ENCODE data around the gene MOCOS.

MOCOS gene

GRCh38 chr18:36179562-36180355, 7.5 kb upstream of the MOCOS start:
- peak; percentile 63 for DNase-seq

DNA sequence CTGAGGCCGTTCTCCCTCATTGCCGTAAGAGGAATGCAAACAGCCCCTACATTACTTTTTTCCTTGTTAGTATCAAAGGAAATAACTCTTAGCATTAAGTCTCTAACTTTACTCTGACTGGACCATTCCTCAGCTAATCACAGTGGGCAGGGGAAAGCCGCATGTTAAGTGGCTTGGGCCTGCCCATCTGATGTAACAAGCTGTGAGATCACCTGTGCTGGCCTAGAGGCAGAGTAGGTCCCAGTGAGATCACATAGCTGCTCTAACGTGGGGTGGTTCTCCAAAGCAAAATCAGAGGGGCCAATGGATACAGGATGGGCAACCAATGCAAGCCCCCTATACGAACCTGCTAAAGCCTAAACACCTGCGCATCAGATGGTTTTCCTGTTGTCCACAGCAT, 5.9 kb upstream of the MOCOS start:
- no peak for DNase-seq

- DNase-seq, result no peak
Measured at GRCh38 chr18:36181898-36182506, 5.3 kb upstream of the MOCOS start.

- no peak for DNase-seq
Measured at GRCh38 chr18:36183033-36183432, 4.3 kb upstream of the MOCOS start.

- DNase-seq, result no peak
Measured at GRCh38 chr18:36183987-36184386, 3.3 kb upstream of the MOCOS start.

- no peak for DNase-seq
Measured at GRCh38 chr18:36185157-36185556, 2.1 kb upstream of the MOCOS start.

GRCh38 chr18:36185901-36186460, 1.3 kb upstream of the MOCOS start:
- no peak for DNase-seq

- DNase-seq, result peak; percentile 45
Measured at GRCh38 chr18:36186461-36187192, 670 bp upstream of the MOCOS start.

- no peak for DNase-seq
Measured at GRCh38 chr18:36187826-36188721, 777 bp downstream of the MOCOS start.

DNA sequence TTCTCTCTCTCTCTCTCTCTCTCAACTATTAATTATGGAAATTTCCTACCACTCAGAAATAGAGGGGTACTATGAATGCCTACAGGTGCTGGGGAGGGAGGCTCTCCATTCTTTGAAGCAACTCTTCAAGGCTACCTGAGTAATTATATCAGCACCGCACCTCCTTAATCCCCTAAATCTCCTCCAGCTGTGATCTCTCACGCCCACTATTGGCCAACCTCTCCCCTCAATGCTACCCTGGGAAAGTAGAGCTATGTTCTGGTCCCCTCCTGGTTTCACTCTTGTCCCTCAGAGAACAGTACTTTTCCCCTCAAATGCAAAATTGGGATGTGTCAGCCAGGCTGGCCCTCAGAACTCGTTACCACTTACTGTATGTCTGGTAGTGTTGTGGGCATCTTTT, 1.6 kb downstream of the MOCOS start:
- no peak for DNase-seq

DNA sequence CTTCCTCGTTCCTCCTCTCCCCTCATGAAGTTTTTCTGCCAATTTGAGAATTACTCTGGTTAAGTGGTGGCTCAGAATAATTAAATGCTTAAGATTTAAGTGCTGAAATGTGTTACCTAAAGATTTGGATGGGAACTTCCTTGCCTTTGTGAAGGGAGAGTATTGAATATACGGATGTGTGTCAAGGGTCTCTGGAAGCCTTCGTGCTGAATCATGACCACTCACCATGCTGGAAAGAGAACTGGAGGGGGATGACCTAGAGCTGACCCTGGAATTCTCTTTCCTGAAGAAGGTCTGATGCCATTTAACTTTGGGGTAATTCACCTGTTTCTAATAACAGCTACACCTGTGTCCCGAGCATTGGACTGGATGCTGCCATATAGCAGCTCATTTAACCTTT, 2.2 kb downstream of the MOCOS start:
- DNase-seq, result no peak

DNA sequence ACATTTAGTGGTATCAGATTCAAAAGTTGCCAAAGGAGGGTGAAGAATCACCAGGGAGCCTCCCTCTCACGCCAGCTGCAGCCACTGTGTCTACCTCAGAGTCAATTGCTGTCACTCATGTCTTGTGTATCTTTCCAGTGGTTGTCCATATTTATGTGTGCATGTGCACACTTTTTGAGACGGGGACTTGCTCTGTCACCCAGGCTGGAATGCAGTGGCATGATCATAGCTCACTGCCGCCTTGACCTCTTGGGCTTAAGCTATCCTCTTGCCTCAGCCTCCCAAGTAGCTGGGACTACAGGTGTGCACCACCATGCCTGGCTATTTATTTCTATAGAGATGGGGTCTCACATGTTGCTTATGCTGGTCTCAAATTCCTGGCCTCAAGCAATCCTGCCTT, 4.0 kb downstream of the MOCOS start:
- no peak for DNase-seq

- DNase-seq, result no peak
Measured at GRCh38 chr18:36191711-36192110, 4.4 kb downstream of the MOCOS start.

DNA sequence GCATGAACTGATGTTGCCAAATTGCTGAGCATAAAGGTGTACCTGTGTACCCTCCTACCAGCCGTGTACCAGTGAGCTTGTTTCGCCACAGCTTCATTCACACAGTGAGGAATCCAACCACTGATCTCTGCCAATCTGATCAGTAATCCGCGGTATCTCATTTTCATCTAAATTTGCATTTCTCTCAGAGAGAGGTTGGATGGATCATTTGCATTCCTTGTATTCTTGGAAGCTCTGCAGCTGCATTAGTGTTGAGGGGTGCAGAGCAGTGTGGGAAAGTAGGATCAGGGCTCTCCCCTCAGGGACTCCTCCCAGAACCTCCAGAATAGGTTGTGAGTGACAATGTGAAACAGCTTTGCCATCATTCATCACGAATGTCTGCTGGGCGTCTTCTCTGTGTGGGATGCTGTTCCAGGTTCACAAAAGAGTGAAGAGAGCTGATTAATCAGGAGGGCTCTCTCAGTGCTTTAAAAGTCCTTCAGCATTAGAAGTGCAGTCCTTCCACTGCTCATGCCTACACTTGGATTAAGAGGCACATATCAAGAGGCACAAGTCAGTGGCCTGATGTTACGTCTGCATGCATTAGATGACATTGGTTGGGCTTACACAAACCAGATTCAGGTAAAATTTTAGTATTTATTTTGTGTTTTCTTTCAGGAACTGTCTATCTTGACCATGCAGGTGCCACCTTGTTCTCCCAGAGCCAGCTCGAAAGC, 7.5 kb downstream of the MOCOS start:
- no peak for DNase-seq

DNA sequence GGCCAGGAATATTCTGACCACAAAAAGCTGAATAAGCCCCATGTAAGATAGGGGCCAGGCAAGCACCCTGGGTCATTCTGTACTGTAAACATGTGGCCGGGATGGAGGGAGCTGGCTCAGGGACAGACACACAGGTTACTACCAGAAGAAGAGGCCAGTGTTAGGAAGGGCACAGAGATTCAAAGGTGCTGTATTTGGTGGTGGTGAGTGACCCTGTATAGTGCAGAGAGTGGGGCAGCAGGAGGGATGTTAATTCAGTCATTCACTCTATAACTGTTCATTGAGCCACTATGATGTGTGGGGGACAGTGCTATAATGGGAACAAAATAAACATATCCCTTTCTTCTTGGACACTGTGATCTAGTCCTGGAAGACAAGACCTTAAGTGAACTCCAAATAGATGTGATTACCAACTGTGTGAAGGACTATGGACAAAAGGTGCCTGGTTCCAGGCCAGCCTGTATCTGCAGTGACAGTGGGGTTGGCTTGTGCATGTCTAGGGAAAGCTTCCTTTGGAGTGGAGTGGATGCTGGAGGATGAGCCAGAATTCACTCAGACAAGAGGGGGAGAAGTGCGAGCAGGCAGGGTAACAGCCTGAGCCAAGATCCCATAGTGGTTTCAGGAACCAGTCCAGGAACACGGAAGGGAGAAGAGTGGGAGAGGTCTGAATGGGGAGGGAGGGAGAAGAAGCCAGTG, 8.3 kb downstream of the MOCOS start:
- DNase-seq, result no peak

- no peak for DNase-seq
Measured at GRCh38 chr18:36196238-36196995, 9.1 kb downstream of the MOCOS start.

DNA sequence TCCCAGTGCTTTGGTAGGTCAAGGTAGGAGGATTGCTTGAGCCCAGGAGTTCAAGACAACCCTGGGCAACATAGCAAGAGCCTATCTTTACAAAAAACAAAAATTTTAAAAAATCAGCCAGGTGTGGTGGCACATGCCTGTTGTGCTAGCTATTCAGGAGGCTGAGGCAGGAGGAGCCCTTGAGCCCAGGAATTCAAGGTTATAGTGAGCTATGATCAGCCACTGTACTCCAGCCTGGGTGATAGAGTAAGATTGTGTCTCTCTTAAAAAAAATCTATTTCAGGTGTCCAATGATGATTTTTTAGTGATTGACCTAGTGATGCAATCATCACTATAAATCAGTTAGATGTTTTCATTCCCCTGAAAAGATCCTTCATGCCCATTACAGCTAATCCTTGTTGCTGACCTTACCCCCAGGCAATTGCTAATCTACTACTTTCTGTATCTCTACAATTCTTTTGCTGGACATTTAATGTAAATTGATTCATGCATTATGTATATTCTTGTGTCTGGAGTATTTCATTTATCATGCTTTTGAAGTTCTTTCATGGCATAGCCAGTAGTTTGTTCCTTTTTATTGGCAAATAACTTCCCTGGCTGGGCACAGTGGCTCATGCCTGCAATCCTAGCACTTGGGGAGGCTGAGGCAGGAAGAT, 10.3 kb downstream of the MOCOS start:
- no peak for DNase-seq

- DNase-seq, result no peak
Measured at GRCh38 chr18:36199691-36200295, 12.5 kb downstream of the MOCOS start.

DNA sequence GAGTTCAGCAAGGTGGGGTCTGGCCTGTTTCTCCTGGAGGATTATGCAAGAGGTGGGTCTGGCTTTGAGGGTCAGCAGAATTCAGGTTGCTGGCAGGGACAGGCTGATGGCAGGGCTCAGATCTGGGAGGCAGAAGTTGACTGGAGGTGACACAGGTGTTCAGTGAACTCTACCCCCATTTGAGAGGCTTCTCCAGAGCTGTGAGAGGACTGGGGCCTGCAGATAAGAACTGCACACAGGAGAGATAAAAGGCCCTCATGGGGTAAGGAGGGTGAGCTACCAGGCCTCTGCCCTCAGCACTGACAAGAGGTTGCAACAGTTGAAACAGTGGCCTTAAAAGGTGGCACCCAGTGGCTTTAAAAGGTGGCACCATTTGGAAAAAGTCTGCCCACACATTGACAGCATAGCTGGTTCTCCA, 13.1 kb downstream of the MOCOS start:
- no peak for DNase-seq

Measured in left hindlimb (tissue), 1 donor.